NCI-H1092 (cell line): ENCODE results near the gene FGF21.
A peak's percentile ranks its signal among the peaks of the same experiment; 100 is the strongest.
"Not testable (repeated sequence)": the region's sequence is repeated elsewhere in the genome, so short reads cannot be mapped to it uniquely, and the experiment has no call there.

ENCODE experiments used
- DNase-seq: peaks from one replicate; lab custom pipeline; 2025; lab: John Stamatoyannopoulos, UW

Gene FGF21, protein sequence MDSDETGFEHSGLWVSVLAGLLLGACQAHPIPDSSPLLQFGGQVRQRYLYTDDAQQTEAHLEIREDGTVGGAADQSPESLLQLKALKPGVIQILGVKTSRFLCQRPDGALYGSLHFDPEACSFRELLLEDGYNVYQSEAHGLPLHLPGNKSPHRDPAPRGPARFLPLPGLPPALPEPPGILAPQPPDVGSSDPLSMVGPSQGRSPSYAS

DNA sequence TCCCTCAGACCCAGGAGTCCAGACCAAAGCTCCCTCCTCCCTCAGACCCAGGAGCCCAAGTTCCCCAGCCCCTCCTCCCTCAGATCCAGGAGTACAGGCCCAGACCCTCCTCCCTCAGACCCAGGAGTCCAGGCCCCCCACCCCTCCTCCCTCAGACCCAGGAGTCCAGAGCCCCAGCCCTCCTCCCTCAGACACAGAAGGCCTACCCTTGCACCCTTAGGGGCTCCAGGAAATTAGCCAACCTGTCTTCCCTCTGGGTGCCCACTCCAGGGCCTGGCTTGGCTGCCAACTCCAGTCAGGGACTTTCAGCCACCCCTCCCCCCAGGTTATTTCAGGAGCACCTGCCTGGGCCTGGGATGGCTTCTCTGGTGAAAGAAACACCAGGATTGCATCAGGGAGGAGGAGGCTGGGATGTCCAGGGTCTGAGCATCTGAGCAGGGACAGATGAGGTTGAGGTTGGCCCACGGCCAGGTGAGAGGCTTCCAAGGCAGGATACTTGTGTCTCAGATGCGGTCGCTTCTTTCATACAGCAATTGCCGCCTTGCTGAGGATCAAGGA is at the start of gene FGF21:
FGF21 (plus strand) TSS at position 441 of the 558 bp plus-strand sequence. CDS start 713 bp downstream, outside the sequence.
- DNase-seq, result no peak

DNA sequence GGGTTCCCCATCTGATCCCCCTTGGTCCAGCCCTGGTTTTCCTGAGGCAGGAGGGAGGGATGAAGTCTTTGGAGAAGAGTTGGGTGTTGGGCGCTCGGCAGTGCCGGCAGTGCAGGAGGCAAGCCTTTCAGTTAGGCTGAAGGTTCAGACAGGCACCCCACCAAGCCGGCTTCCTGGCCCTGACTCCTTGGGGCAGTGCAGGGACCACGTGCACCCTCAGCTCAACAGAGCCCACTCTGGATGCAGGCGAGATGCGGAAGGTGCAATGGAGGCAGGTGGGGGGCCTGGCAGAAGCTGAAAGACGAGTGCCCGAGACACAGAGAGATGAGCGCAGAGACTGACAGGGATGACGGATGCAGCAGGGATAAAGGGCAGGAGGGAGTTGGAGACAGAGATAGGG is 46.9 kb upstream of the FGF21 start:
- DNase-seq, result no peak

DNA sequence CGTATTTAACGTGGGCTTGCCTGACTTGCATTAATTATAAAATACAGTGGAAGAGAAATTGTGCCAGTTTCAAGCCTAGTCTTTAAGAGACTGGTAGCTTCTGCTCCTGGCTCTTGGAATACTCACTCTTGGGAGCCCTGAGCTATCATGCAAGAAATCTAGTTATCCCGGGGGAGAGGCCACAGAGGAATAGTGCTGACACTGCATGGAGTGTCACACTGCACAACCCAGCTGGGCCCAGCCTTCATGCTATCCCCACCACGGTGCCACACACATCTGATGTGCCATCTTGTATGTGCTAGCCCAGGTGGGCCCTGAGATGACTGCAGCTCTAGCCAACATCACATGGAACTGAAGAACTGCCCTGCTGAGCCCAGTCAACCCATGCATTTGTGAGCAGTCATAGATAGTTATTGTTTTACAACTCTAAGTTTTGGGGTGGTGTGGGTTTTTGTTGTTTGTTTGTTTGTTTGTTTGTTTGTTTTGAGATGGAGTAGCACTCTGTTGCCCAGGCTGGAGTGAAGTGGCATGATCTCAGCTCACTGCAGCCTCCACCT is 44.1 kb upstream of the FGF21 start:
- DNase-seq, result no peak

DNA sequence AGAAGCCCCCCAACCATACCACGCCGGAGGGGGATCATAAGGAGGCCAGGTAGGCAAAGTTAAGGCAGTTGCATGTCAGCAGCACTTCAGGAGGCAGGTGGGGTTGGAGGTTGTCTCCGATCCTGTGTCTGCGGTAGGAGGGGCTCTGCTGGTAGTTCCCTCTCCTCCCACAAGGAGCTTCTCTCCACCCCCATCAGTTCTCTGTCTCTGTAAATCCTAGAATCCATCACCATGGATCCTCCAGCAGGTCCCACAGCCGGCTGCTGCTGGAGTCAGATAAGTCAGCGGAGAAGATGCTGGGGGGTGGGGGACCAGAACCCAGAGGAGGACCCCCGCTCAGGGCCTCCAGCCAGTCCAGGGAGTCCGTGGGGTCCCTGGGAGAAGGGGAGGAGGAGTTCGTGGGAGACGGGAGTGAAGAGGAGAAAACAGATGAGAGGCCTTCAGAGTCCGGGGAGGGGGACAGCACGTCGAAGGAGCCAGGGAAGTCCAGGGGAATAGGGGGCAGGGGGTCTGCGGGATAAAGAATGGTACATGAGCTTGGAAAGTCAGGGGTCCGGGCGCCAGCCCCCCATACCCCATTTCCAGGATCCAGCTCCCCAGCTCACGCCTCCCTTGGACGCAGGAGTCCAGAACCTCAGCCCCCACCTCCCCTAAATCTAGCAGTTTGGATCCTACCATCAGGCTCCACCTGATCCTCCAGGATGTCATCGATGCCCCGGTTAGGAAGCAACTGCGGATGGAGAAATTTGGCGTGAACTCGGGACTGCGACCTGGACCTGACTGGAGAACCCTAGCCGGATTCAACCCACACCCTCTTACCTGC is 42.1 kb upstream of the FGF21 start:
- DNase-seq, result no peak

DNA sequence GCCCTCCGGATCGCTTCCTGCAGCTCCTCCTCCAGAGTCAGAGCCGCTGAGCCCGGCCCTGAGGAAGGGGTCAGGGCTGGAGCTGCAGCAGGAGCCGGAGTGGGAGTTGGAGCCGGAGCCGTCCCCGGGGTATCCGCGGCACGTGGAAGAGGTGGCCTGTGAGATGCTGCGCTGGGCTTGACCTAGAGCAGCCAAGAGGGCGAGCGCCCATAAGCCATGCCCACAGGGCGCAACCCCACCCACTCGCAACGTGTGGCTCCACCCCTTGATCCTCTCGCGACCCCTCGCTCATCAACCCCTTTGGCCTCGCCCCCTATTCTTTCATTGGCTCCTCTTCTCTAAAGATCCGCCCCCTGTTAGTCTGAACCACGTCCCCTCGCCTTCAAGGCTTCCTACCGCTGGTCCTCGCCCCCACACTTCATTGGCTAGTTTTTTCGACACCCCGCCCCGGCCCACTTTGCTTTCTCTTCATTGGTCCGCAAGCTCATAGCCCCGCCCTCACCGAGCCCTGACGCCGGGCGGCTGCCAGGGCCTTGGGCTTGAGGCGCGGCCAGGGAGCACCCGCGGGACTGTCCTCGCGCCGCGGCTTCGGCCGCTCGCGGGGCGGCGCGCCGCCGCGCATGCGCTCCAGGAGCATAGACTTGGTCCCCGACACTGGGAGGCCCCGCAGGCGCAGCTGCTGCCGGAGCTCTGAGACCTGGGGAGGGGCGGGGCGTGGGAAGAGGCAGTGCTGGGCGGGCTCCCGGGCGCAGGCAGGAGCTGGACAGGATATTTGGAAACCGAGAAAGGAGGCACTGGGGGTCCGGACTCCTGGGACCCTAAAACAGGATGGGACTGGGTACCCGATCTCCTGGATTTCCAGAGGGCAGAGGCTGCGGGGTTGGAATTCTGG is 41.2 kb upstream of the FGF21 start:
- DNase-seq, result peak; percentile 98

DNA sequence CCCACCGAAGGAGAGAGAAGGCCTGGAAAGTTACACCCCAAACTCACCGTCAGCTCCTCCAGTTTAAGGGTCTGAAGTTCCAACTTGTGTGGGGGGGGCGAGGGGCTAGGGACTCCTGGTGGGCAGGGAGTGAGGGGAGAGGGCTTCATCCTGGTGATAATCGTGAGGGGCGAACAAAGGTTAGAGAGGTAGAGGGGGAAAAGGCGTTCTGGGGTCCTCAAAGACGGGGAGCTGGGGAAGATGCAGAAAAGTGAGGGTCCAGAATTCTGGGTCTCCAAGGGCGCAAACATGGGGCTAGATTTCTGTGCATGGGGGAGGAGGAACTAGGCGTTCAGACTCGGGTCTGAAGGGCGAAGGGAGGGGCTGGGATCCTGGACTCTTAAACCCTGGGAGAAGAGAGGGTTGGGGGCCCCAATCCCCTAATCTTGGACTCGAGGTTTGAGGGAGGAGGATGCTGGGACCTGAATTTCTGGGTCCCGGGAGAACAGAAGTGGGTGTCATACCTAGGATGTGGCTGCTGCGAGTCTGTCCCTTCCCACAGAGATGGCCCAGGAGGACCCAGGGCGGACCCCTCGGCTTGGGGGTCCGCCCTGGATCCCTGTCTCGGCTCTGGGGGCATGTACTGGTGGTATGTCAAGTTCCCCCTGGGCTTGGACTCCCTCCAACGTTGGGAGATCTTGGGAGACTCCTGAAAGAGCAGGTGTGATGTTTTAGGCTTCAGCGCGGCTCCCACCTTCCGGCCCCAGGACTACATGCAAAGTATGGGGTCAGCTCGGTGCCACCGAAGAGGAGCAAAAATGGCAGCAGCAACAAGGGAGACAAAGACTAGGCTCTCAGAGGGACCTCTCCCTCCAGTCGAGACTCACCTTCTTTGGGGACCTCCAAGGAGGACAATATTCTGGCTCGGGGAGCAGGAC is 40.3 kb upstream of the FGF21 start:
- no peak for DNase-seq

DNA sequence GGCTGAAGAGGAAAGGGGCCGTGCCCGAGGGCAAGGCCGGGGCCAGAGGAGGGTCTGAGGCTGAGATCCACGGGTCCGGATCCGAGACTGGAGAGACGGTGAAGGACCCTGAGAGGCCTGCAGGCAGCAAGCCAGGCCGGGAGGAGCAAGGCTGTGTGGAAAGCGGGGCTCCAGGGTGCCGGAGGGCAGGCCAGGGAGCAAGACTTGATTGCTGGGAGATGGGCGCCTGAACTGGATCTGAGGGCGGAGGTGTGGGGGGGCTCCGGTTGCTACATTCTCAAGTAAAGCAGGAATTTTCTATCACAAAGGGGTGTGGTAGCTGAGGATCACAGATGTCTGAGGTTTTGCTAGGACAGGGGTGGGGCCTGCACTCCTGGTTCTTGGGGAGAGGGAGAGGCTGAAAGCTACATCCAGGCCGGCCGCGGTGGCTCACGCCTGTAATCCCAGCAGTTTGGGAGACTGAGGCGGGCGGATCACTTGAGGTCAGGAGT is 39.6 kb upstream of the FGF21 start:
- no peak for DNase-seq

DNA sequence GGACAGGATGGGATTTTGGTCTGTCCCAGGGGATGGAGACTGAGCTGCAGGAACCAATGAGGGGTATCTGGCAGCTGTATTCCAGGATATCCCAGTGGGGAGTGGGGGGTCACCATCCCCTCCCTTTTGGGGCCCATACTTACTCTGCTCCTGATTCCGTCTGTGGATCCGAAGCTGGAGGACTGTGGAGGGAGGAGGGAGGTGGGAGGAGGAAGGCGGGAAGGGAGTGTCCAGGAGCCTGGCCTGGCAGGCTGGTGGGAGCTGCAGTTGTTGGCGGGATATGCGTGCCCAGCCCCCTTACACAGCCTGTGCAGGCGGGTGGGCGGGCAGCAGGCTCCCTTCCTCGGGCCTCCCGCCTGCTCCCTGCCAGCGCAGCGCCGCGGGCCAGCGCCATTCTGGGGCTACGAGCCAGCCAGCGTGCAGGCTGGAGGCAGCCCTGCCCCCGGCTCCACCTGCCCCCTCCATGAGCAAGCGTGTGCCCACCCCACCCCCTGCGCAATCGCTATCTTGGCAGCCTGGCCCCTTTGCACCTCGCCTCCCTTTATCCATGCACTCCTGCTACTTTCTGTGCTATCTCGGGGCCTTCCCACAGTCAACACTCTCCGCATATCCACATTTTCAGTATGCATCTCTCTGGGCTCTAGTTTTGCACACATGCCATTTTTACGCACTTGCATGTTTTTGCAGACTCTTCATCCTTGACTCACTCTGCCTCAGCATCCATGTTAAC is 38.6 kb upstream of the FGF21 start:
- DNase-seq, result peak; percentile 43

DNA sequence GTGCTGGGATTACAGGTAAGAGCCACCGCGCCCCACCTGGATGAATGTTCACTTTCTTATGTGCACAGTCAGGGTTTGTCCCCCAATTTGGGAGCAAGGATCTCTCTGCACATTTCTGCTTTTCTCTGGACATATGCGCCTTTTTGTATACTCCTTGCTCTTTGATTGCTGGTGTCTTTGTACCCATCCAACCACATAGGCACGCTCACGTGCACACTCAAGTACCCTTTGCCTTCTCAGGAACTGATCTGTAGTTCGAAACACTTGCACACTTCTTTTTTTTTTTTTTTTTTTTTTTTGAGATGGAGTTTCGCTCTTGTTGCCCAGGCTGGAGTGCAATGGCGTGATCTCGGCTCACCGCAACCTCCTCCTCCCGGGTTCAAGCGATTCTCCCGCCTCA is 37.2 kb upstream of the FGF21 start:
- not testable (repeated sequence) for DNase-seq

DNA sequence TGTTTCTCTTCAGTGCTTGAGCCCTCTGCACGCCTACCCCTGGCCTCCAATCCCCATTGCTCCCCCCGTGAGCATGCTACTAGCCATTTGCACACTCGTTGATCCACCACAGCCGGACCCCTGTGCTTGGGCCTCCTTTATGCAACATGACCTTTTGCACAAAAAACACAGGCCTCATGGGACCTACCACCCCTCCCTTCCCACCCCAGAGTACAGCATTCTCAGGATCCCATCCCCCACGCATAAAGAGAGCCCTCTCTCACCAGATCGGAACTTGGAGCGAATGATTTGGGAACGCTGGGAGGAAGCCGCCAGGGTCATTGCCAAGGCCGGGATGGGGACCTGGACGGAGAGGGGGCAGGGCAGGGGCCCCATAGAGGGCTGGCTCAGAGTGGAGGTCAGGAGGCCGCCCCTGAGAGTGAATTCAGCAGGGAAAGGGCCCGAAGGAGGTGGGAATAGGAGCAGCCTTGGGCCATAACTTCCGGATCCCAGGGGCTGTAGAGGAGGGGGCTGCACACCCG is 36.6 kb upstream of the FGF21 start:
- no peak for DNase-seq

DNA sequence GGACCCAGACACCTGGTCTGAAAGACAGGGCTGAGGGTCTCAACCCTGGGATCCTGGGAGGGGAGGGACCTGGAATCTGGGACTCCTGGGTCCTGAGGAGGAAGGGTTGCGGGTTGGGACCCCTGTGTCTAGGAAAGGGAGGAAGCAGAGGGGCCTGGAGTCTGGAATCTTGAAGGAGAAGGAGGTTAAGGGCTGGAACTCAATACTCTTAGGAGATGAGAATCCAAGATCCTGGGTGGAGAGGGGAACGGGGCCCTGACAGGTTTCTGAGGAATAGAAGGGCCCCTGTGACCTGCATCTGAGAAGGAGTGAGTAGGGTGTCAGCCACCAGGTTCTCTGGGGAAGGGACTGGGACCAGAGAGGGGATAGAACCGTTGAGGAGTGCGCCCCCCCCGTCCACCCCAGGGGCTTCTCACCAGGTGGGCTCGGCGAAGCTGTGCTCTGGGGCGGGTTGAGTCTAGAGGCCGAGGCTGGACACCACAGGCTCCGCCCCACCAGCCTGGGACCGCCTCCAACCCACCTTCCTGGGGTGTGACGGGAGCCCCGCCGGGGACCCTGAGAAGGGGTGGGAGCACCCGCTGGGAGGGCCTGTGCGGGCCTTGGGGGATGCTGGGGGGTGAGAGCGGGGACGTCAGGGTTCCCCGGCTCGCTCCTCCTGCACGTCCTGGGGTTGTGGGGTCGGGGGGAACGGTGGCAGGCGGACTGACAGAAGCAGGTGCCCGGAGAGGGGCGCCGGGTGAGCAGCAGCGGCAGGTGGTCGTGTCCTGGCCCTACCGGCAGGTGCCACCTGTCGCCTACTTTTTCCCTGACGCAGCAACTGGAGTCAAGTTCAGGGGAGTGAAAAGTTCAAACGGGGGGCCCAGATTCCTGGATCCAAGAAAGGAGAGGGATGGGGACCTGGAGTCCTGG is 35.8 kb upstream of the FGF21 start, which contains the start of gene MAMSTR:
MAMSTR (minus strand) TSS at position 463 of the 909 bp plus-strand sequence. CDS start 694 bp downstream, outside the sequence.
- DNase-seq, result no peak

DNA sequence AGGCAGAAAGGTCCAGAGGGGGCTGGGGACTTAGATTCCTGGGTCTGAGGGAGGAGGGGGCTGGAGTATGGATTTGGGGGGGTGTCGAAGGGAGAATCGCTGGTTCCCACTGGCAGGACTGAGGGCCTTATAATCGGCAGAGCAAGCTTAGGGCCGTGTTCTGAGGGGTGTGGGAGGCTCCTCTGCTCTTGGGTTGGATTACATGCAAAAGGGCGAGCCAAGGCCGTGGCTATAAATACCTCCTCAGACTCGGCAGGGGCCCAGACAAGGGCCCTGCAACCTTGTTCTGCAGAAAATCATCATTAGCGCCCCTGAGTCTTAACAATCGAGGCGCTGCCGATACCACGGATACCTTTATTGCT is 35.1 kb upstream of the FGF21 start:
- no peak for DNase-seq

DNA sequence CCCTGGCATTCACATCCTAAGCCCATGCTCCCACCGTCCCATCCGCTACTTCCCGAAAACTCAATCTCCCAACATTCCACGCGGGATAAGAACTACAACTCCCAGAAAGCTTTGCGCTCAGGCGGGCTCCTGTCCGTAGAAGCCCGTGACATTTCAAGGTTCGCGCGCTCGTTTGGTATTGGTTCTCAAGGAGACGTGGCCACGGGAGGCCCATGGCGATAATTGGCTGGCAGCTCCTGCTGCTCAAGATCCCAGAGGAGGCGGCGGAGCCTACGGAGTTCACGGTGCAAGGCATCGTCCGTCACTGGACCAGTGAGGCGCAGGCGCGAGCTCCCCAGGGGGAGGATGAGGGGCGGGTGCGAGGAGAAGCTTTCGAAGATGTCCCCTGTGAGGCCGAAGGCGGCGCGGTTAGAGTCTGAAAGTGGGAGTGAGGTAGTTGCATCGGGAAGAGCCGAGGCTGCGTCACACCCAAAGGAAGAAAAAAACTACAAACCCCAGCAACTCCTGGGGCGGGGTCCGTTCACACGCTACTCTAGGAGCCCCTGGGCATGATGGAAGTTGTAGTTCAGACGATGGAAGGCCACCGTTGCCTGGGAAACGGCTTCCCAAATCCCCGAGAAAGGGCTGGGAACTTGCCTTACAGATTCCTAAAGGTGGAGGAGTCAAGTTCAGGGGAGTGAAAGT is 34.6 kb upstream of the FGF21 start:
- peak; percentile 95 for DNase-seq

DNA sequence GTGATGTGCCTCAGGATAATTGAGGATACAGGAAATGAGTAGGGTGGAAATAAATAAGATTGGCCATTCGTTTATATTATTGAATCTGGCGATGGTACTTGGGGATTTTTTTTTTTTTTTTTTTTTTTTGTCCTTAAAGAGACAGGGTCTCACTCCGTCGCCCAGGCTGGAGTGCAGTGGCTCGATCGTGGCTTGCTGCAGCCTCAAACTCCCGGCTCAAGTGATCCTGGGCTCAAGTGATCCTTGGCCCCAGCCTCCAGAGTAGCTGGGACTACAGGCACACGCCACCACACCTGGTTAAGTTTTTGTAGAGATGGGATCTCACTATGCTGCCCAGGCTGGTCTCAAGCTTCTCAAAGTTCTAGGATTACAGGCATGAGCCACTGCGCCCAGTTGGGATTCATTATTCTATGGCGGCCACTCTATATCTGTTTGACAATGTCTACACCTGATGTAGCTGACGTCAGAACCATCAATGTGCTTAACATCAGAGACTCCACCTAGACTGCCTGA is 33.1 kb upstream of the FGF21 start:
- DNase-seq, result no peak

DNA sequence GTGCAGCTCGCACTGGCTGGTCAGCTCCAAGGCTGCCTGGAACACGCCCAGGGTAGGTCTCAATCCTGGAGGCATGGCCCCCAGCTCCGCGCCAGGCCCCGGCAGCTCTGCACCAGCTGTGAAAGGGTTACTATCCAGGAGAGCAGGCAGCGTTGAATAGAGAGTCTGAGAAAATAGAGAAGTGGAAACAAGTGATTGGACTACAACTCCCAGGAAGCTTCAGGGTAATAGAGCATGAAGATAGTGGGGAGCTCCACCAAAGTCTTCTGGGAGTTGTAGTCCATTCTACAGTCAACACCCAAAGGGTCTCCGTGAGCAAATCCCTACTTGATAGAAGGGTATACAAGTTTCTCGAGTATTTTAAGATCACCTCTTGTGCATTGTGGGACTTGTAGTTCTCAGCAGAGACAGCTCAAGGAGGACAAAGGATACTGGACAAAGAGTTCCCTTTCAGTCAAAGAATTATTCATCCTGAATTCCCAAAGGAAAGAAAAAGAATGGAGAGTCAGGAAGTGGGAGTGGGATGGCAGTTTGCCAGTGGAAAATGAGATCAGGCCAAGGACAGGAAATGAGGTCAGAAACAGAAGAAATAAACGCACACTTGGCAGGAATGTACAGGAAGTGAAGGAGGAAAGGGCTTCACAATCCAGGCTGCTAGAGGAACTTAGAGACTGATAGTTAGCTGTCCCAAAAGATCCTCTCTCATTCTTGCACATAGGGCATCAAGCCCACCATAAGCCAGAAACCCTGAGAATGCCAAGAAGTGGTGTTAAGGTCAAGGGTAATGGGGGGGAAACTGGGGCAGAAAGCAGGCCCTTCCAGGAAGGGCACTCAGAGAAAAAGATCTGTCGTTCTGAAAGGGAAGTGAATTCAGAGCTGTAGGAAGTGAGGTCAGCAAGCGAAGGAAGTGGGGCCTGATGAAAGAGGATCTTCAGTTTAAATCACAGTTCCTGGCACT is 30.2 kb upstream of the FGF21 start:
- DNase-seq, result no peak

DNA sequence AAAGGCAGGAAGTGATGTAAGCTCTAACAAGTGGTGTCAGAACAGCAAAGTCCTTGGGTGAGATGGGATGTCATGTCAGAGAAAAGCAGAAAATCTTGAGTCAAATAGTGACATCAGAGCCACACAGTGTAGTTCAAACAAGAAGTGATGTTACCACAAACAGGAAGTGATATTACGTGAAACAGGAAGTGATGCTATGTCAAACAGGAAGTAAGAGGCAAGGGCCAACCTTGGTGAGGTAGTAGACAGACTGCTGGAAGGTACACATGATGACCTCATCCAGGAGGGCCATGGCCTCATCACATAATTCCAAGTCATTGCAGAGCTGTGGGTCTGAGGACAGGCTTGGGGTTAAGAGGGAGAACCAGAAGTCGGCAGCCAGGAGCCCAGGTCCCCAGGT is 28.8 kb upstream of the FGF21 start:
- no peak for DNase-seq
